KBM-7 (cell line): ENCODE results near the gene STMN3.

Experiments
- DNase-seq: peaks from one replicate; pipeline ENCODE4 v3.0.0-alpha.2; 2015
- in situ Hi-C: fragments of 300-500 bp; cut with MboI; formaldehyde crosslinking; loops from 2 replicates; pipeline ENCODE4 v1.14.3; 2020; ENCODE audit warnings: low sequenced_read_pairs, low pct_unique_long_range_greater_than_20kb, mixed read lengths

The STMN3 gene

DNA sequence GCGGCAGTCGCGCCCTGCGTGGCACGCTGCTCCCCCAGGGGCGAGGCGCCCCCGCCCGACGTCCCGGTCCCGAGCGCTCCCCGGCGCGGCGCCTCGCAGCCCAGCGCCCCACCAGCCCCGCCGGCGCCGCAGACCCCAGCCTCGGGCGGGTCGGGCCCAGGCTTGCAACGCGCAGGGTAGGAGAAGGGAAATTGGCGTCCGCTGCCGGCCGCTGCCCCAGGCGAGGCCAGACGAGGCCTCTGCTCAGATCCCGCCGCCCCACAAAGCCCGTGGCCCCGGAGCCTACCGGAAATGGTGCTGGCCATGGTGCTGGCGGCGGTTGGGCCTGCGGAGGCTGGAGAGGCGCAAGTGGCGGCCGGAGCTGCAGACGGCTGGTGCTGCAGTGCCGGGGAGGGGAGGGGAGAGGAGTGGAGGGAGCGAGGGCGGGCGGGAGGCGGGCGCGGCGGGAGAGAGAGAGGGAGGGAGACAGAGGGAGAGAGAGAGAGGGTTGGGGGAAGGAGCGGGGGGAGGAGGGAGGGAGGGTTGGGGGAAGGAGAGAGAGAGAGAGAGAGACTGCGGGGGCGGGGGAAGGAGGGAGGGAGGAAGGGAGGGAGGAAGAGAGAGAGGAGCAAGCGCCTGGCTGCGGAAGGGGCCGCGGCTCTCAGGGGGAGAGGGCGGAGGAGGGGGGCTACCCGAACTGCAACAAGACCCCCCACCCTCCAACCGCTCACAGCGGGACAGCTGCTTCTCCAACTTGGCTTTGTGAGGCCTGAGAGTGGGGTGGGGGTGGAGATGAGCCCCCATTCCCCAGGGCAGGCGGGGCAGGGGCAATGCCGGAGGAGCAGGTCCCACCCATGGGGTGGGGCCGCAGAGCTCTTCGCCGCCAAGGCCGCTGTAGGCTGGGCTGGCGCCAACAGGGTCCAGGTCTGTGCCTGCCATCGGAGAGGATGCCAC lies at the start of gene STMN3:
Gene STMN3, minus strand, starts transcription at position 384 of the 933 bp plus-strand sequence. Its CDS starts 79 bp downstream, at position 305.
- in situ Hi-C loops = no loop called here
- DNase-seq = peak; percentile 88

DNA sequence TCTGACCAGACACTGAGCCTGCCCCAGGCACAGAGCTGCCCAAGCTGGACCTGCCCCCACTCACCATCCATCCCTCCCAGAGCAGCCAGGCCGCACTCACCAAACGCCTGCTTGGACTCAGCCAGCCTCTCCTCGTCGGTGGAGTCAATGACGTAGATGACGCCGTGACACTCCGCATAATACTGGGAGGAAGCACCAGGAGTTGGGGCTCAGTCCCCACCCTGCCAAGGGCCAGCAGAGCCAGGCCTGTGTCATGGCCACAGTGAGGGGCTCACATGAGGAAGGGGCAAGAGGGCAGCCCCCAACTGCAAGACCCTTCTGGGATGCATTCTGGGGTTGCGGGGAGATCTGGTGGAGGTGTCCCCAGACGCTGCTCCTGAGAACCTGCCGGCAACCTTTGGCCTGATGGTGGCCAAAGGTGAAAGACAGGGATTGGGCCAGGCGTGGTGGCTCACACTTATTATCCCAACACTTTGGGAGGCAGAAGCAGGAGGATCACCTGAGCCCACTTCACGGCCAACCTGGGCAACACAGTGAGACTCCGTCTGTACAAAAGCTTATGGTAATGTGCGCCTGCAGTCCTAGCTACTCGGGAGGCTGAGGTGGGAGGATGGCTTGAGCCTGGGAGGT lies 48.9 kb upstream of the STMN3 start:
- in situ Hi-C loops = no loop called here

DNA sequence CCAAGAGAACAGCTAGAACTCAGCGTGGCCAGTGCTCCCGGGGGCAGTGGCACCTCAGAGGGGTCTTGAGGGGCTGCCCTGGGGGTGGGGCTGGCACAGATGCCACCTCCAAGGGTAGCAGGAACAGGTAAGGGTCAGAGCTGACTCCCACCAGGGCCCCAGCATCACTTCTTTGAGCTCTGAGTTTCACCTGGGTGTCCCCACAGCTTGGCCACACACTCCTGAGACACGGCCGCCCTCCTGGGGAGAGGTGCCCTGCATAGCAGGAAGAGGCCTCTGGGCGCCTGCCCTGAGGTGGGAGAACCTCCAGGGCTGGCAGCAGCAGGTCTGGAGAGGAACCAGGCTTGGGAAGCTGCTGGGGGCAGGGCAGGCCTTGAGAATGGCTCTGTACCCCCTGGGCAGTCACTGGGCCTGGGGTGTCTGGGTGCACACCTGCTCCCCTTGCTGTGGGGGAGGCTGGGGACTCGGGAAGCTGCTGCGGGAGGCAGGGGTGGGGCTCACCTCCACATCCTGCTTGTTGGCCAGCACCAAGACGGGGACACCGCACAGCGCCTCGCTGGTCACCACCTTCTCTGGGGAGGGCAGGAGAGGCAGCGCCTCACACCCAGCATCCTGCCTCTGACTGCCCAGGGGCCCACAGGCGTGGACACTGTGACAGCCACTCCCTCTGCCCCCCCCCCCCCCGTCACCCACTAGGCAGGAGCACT lies 48.3 kb upstream of the STMN3 start:
- DNase-seq = no peak
- in situ Hi-C loops = no loop called here

More for the DNA sequence above, 48.9 kb upstream of the STMN3 start:
- DNase-seq = no peak

DNA sequence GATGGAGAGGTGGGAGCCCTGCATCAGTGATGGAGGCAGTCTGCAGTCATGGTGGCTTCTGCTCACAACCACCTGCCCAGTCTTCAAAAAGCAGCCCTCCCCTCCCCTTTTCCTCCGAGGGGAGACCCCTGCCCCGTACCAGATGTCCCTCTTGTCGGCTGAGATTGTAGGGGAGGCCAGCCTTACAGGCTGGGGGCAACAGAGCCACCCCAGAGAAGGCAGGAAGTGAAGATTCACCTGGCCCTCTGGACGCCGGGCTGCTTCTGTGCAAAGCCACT lies 47.8 kb upstream of the STMN3 start:
- in situ Hi-C loops = no loop called here
- DNase-seq = no peak

DNA sequence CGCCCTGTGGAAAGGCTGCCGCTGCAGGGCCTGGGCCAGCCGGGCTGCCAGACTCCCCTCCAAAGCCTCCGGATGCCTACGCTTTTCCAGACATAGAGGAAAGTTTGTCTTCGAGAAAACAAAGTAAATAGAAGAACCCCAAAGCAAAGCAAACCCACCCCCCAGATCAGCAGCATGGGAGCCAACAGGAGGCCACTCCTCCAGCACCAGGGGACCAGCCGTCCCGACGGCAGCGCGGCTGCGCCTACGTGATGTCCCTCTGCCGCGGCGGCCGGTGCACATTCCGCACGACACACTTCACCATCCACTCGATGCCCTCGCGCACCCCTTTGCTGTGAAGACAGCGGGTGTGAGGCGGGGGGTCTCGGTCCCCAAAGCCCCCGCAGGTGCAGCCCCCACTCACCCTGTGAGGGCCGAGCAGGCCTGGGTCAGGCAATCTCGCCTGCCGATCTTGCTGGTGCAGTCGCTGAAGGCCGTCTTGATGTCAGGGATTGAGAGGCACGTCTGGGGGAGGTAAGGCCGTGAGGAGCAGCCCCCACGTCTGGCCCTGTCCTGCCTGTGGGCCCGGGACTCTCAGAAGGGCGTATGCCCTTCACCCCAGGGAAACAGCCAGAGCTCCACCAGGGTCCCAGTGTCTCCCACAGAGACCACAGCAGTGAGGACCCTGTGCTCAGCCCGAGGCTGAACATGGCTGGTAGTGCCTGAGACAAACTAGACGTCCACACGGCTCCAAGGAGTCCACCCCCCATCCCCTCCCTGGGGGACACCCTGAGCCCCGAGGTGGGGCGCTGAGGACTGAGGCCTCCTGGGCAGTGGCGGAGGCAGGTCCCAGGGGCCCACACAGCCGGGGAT lies 47.2 kb upstream of the STMN3 start:
- no peak for DNase-seq
- in situ Hi-C loops = no loop called here

DNA sequence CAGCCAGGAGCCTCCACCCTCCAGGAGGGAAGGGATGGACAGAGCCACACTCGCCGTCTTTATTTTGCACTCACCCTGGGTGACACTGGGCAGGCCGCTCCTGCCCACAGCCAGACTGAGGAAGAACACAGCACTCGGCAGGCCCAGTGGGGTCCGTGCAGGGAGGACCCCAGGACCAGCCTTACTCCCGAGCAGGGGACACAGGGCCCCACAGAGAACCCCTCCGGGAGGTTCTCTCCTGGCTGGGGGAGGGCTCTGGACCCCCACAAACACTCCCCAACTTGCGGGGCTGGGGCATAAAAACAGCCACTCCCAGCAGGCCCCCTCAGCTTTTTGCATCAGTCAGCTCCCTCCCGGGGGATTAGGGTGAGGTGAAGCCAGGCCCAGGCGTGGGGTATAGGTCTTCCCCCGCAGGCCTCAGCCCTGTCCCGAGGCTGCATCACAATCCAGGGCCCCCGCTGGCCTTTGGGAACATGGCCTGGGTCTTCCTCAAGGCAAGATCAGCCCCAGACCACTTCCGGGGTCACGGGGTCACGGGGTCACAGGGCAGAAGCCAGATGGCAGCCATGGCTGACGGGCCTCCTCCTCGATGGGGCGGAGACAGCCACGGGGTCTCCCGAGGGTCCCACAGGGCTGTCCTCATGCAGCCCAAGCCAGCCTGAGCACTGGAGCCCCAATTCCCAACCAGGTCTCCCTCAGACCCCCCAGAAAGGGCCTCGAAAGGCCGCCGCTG lies 46.4 kb upstream of the STMN3 start:
- in situ Hi-C loops = no loop called here
- DNase-seq = no peak

DNA sequence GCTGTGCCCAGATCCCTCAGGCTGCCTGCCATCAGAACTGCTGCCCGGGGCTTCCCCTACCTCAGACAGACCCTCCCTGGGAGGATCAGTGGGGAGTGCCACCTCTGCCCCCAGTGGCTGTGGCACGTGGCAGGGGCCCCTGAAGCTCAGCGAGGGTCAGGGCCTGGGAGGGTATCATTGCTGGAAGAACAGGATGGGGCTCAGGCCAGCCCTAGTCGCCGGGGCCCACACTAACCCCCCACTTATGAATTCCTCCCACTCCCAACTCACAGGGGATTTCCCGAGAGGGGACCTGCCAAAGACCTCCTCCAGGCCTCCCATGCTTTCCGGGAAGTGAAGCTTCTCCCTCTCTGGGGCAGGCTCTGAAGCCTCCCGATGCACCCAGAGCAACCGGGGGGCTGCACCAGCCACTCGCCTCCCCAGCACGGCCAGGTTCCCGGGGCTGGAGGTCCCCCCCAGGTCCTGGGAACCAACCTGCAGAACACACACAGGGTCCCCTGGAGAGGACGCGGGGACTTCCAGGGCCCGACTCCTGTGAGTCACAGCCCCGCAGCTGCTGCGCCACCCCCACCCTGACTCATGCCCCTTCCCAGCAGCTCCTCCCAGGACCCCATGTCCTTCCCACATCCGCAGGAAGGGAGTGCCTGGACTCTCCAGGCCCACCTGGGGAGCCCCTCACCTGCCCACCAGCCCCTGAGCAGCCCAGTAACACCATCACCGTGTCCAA lies 45.7 kb upstream of the STMN3 start:
- in situ Hi-C loops = no loop called here
- no peak for DNase-seq

DNA sequence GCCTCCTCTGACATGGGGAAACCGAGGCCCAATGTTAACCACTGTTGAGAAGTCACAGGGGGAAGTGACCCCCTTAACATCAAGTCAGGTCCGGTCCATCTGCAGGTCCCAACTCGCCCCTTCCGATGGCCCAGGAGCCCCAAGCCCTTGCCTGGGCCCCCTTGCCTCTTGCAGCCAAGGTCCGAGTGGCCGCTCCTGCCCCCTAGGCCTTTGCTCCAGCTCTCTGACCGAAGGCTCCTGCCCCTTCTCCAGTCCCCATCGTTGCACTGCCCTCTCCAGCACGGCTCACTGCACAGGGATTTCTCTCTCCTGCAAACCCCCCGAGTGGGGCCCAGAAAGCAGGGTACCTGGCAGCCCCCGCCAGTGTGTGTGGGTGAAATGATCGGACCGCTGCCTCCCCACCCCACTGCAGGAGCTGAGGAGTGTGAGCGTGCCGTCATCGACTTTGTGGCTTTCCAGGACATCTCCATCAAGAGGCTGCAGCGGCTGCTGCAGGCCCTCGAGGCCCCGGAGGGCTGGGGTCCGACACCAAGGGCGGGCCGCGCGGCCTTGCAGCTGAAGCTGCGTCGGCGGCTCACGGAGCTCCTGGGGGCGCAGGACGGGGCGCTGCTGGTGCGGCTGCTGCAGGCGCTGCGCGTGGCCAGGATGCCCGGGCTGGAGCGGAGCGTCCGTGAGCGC lies 44.8 kb upstream of the STMN3 start:
- no peak for DNase-seq
- in situ Hi-C loops = no loop called here

DNA sequence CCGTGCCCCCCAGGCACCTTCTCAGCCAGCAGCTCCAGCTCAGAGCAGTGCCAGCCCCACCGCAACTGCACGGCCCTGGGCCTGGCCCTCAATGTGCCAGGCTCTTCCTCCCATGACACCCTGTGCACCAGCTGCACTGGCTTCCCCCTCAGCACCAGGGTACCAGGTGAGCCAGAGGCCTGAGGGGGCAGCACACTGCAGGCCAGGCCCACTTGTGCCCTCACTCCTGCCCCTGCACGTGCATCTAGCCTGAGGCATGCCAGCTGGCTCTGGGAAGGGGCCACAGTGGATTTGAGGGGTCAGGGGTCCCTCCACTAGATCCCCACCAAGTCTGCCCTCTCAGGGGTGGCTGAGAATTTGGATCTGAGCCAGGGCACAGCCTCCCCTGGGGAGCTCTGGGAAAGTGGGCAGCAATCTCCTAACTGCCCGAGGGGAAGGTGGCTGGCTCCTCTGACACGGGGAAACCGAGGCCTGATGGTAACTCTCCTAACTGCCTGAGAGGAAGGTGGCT lies 44.2 kb upstream of the STMN3 start:
- DNase-seq = no peak
- in situ Hi-C loops = no loop called here

DNA sequence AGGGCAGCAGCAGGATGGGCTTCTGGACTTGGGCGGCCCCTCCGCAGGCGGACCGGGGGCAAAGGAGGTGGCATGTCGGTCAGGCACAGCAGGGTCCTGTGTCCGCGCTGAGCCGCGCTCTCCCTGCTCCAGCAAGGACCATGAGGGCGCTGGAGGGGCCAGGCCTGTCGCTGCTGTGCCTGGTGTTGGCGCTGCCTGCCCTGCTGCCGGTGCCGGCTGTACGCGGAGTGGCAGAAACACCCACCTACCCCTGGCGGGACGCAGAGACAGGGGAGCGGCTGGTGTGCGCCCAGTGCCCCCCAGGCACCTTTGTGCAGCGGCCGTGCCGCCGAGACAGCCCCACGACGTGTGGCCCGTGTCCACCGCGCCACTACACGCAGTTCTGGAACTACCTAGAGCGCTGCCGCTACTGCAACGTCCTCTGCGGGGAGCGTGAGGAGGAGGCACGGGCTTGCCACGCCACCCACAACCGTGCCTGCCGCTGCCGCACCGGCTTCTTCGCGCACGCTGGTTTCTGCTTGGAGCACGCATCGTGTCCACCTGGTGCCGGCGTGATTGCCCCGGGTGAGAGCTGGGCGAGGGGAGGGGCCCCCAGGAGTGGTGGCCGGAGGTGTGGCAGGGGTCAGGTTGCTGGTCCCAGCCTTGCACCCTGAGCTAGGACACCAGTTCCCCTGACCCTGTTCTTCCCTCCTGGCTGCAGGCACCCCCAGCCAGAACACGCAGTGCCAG lies 43.6 kb upstream of the STMN3 start, which contains the start of gene TNFRSF6B:
Gene TNFRSF6B, plus strand, starts transcription at position 25 of the 729 bp plus-strand sequence. Its CDS starts 116 bp downstream, at position 141.
- in situ Hi-C loops = no loop called here
- DNase-seq = no peak

DNA sequence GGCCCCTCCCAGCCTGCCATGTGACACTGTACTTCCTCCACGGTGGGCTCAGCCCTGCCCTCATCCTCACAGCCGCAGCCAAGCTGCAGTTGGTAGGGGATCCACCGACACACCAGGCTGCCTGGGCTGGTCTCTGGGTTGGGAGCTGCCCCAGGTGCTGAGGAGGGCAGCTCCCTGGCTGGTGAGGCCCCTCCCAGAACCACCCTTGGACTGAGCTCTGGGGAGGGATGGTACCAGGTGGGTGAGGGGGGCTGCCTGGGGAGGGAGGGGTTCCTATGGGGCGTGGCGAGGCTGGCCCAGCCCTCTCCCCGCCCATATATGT lies 43.0 kb upstream of the STMN3 start:
- in situ Hi-C loops = no loop called here
- no peak for DNase-seq

DNA sequence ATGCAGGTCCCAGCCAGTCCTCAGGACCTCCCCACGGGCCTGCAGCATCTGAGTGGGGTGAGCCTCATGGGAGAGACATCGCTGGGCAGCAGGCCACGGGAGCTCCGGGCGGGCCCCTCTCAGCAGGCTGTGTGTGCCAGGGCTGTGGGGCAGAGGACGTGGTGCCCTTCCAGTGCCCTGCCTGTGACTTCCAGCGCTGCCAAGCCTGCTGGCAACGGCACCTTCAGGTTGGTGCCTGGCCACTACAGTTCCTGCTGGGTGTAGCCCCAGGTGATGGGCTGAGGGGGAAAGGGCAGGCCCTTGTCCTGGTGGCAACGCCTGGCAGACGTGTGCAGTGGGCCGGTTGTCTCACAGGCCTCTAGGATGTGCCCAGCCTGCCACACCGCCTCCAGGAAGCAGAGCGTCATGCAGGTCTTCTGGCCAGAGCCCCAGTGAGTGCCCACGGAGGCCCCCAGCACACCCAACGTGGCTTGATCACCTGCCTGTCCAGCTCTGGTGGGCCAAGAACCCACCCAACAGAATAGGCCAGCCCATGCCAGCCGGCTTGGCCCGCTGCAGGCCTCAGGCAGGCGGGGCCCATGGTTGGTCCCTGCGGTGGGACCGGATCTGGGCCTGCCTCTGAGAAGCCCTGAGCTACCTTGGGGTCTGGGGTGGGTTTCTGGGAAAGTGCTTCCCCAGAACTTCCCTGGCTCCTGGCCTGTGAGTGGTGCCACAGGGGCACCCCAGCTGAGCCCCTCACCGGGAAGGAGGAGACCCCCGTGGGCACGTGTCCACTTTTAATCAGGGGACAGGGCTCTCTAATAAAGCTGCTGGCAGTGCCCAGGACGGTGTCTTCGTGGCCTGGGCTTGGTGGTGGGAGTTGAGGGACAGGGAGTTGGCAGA lies 42.4 kb upstream of the STMN3 start:
- DNase-seq = no peak
- in situ Hi-C loops = no loop called here

DNA sequence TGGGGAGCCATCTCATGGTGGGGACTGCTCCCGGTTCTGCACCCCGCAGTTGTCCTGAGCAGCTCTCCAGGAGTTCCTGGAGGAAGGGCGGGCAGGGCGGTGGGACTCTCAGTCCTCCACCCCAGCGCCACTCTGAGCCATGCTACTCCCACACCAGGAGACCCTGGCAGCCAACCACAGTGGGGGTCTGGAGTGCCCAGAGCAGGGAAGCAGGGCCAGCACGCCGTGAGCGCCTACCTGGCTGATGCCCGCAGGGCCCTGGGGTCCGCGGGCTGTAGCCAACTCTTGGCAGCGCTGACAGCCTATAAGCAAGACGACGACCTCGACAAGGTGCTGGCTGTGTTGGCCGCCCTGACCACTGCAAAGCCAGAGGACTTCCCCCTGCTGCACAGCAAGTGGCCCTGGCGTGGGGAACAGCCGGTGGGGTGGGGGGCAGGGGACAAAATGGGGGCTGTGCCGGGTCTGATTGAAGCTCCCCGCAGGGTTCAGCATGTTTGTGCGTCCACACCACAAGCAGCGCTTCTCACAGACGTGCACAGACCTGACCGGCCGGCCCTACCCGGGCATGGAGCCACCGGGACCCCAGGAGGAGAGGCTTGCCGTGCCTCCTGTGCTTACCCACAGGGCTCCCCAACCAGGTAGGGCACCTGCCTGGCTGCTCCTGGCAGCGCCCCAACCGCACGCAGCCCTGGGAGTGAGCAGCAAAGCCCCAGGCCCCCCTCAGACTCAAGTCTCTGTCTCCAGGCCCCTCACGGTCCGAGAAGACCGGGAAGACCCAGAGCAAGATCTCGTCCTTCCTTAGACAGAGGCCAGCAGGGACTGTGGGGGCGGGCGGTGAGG lies 41.6 kb upstream of the STMN3 start:
- DNase-seq = no peak
- in situ Hi-C loops = no loop called here

DNA sequence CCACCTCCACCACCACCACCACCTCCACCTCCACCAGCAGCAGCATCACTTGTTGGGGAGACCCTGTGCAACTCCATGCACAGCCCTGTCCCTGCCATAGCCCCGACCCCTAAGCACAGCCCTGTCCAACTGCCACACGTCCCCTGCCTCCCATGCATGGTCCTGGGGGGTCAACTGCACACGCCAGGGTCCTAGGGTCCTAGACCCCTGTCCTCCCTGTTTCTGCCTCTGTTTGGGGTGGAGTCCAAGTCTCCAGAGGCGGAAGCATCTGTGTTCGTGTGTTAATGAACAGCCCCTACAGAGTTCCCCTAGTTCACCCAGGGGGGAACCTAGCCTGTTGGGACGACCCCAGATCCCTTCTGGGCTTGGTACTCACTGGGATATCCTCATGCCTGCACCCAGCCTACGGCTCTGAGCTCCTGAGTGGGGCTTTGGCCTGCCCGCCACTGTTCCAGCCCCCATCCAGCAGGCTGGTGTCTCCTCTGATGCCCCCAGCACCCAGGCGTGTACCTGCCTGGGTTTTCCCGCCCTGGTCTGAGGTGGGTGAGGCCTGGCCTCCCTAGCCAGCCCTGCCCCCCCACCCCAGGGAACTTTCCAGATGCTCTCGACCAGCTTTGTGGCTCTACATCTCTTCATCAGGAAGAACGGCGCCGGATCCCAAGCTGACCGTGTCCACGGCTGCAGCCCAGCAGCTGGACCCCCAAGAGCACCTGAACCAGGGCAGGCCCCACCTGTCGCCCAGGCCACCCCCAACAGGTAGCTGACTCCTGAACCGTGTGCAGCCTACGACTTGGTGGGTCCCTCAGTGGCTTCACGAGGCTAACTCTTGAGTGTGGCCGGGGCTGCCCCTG lies 40.7 kb upstream of the STMN3 start:
- in situ Hi-C loops = no loop called here
- DNase-seq = no peak
